PC-9 (cell line): ENCODE data around the gene PLB1. TPM values are rescaled to one million over a fixed set of nuclear protein-coding genes. Genes with fewer than 3 reads are reported as not detected.

Experiments
- BruUV-seq: library from RNA; stranded (reverse); fragments of 400-500 nt; replicated peaks from 2 replicates; lab custom pipeline; 2021; lab: Mats Ljungman, UMichigan
- CTCF ChIA-PET: fragments of 300-600 bp; sonication (Branson Sonifier 250); formaldehyde crosslinking; loops from one replicate; lab custom pipeline; 2022; ENCODE audit warnings: antibody characterized with exemption; lab: Charles Lee
- POLR2A ChIA-PET: fragments of 300-600 bp; sonication (Branson Sonifier 250); formaldehyde crosslinking; loops from one replicate; lab custom pipeline; 2022; ENCODE audit warnings: antibody characterized with exemption; ENCODE audit not compliant: unreplicated experiment; lab: Charles Lee
- DNase-seq, 2 experiments: peaks; one replicate each; pipeline versions ENCODE4 v3.0.0 to v3.0.0-alpha.2; 2015 to 2022; ENCODE audit warnings: mixed read lengths in 1 of 2
- H2AFZ ChIP-seq: fragments of 200-600 bp; sonication (generic); 2 replicates; pipeline ENCODE4 v1.8.1; 2017; ENCODE audit warnings: antibody characterized with exemption
- H3F3A ChIP-seq: fragments of 200-600 bp; sonication (generic); 2 replicates; pipeline ENCODE4 v1.8.1; 2017; ENCODE audit warnings: antibody characterized with exemption, mild to moderate bottlenecking, low read depth; ENCODE audit not compliant: insufficient read depth
- H3K27ac ChIP-seq: fragments of 200-600 bp; sonication (generic); 2 replicates; pipeline ENCODE4 v1.6.1; 2016; ENCODE audit warnings: mixed run types
- H3K27me3 ChIP-seq: fragments of 200-600 bp; sonication (generic); 2 replicates; pipeline ENCODE4 v1.6.1; 2016; ENCODE audit warnings: low read depth, mixed run types; ENCODE audit not compliant: insufficient read depth
- H3K36me3 ChIP-seq: fragments of 200-600 bp; sonication (generic); 2 replicates; pipeline ENCODE4 v1.6.1; 2016; ENCODE audit warnings: low read depth, mixed run types
- H3K4me1 ChIP-seq: fragments of 200-600 bp; sonication (generic); replicated peaks from 2 replicates; pipeline ENCODE4 v1.6.1; 2016; ENCODE audit warnings: mixed run types; ENCODE audit not compliant: insufficient read depth
- H3K4me2 ChIP-seq: fragments of 200-600 bp; sonication (generic); 2 replicates; pipeline ENCODE4 v1.6.1; 2017; ENCODE audit warnings: mixed run types
- H3K4me3 ChIP-seq: fragments of 200-600 bp; sonication (generic); 2 replicates; pipeline ENCODE4 v1.6.1; 2016; ENCODE audit warnings: mixed run types
- H3K79me2 ChIP-seq: fragments of 200-600 bp; sonication (generic); 2 replicates; pipeline ENCODE4 v1.6.1; 2017; ENCODE audit warnings: low read depth, mixed run types
- H3K9me2 ChIP-seq: fragments of 200-600 bp; sonication (generic); 2 replicates; pipeline ENCODE4 v1.8.1; 2017; ENCODE audit warnings: mild to moderate bottlenecking; ENCODE audit not compliant: insufficient read depth
- H3K9me3 ChIP-seq: fragments of 200-600 bp; sonication (generic); 2 replicates; pipeline ENCODE4 v1.8.1; 2016; ENCODE audit warnings: low read depth; ENCODE audit not compliant: insufficient read depth
- H4K20me1 ChIP-seq: fragments of 200-600 bp; sonication (generic); 2 replicates; pipeline ENCODE4 v1.8.1; 2017; ENCODE audit not compliant: insufficient read depth
- CTCF ChIP-seq: fragments of 200-600 bp; sonication (generic); conservative IDR thresholded peaks from 2 replicates; pipeline ENCODE4 v1.6.1; 2017; ENCODE audit warnings: mixed run types, antibody characterized with exemption, mild to moderate bottlenecking, moderate library complexity
- EZH2 ChIP-seq: fragments of 200-600 bp; sonication (generic); IDR thresholded peaks from 2 replicates; pipeline ENCODE4 v1.8.0; 2017; ENCODE audit warnings: antibody characterized with exemption, low read depth
- intact Hi-C: fragments of 100-400 bp; cut with micrococcal nuclease; formaldehyde crosslinking; loops from one replicate; pipeline ENCODE4 v1.10.0; 2022; ENCODE audit not compliant: unreplicated experiment
- total RNA-seq: library from RNA; stranded (reverse); gene quantifications from 2 replicates; pipeline ENCODE4 v1.2.3, GENCODE V29; 2021

PLB1 gene
- total RNA-seq, 1 experiment from 2014 or later: 2.7 TPM

- Histone ChIP-seq H2AFZ (no peak overlapping the region), H3F3A (peaks cover 4% of the 10 kb centered on the region; the same call in 1 of the 2 replicates), H3K36me3 (no peaks in the 10 kb centered on the region), H3K27me3 (no peaks in the 10 kb centered on the region), H3K9me2 (no peaks in the 10 kb centered on the region), H3K79me2 (no peaks in the 10 kb centered on the region), H3K9me3 (no peaks in the 10 kb centered on the region), H3K4me1 (peaks cover 6% of the 10 kb centered on the region), H3K4me3 (no peak overlapping the region), H3K27ac (no peak overlapping the region), H3K4me2 (no peak overlapping the region), H4K20me1 (no peaks in the 10 kb centered on the region)
- DNase-seq: no peak
- intact Hi-C loops: loop anchor here (10.0 kb wide), 1 partner anchor 330 kb away; the partner anchor contains the start of gene WDR43
- TF ChIP-seq CTCF (no peak), EZH2 (no peak)
- BruUV-seq: no TSS peak
- POLR2A ChIA-PET: no interaction called here
- CTCF ChIA-PET: no interaction called here
Observed at GRCh38 chr2:28564346-28564745, 68.5 kb downstream of the PLB1 start.

DNA sequence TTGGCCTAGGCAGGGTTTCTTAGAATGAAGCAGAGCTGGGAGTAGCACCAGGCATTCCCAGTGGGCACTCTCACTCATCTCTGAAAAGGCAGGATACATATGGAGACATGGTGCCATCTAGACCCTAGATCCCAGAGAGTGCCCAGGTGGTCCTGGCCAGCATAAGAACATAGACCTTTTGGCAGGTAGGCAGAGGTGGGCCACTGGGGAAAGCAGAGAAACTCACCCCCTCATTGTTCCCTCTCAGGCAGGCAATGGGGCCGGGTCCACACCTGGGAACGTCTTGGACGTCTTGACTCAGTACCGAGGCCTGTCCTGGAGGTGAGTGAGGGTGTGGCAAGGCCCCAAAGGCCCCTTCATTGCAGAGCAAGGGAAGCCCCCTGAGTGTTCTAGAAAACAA is 69.2 kb downstream of the PLB1 start:
- no peaks in the 10 kb centered on the region for H3K79me2 ChIP-seq
- H4K20me1 ChIP-seq: no peaks in the 10 kb centered on the region
- H3K4me3 ChIP-seq: no peak overlapping the region
- TF ChIP-seq EZH2 (no peak), CTCF (no peak)
- H2AFZ ChIP-seq: no peak overlapping the region
- H3K4me1 ChIP-seq: peaks cover 6% of the 10 kb centered on the region
- H3K9me3 ChIP-seq: 0 out of 2 replicates have a peak, but pooled peaks cover under 1% of the 10 kb centered on the region
- H3F3A ChIP-seq: peaks cover 4% of the 10 kb centered on the region; the same call in 1 of the 2 replicates
- no peak overlapping the region for H3K27ac ChIP-seq
- H3K4me2 ChIP-seq: no peak overlapping the region
- no TSS peak for BruUV-seq
- no peaks in the 10 kb centered on the region for H3K36me3 ChIP-seq
- intact Hi-C loops: loop anchor here (1.0 to 10.0 kb wide), 2 partner anchors 330 to 862 kb away; partner anchors contain the start of gene WDR43
- DNase-seq: peak in 1 of 2 experiments; percentile 5
- ChIA-PET CTCF (no interaction called here), POLR2A (no interaction called here)
- H3K27me3 ChIP-seq: no peaks in the 10 kb centered on the region
- no peaks in the 10 kb centered on the region for H3K9me2 ChIP-seq

DNA sequence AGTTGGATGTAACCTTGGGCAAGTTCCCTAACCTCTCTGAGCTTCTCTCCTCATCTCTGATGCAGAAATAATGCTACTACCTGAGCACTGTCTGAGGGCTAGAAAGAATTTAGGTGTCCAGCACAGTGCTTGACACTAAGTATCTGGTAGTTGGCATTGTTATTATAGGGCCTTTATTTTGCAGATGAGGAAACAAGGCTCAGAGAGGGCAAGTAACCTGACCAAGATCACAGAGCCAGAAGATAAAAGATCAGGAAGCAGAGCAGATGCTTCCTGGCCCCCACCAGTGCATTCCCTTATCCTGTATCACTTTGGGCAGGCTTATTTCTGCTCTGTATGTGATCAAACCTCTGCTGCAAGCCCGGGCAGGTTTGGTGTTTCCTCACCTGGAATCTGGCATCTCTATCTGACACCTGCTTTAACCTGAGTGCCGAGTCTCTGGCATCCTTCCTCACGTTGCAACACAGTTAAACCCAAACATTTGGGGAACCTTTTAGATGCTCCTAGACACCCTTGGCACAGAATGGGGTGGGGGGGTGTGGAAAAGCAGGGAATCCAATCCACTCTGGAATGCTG is 69.9 kb downstream of the PLB1 start:
- intact Hi-C loops: loop anchor here (1.0 to 10.0 kb wide), 4 partner anchors 55 to 863 kb away; partner anchors contain the start of gene WDR43
- Histone ChIP-seq H3K9me2 (no peaks in the 10 kb centered on the region), H3K4me2 (peak overlapping the region; percentile 89), H3K9me3 (0 out of 2 replicates have a peak, but pooled peaks cover 7% of the 10 kb centered on the region), H3K4me1 (peaks cover 6% of the 10 kb centered on the region), H2AFZ (no peak overlapping the region), H3F3A (peaks cover 4% of the 10 kb centered on the region; the same call in 1 of the 2 replicates), H3K27me3 (no peaks in the 10 kb centered on the region), H3K36me3 (no peaks in the 10 kb centered on the region), H3K4me3 (peak overlapping the region; percentile 79; the same call in 1 of the 2 replicates), H3K27ac (no peak overlapping the region), H4K20me1 (no peaks in the 10 kb centered on the region), H3K79me2 (no peaks in the 10 kb centered on the region)
- POLR2A ChIA-PET: interaction anchor here (0.5 kb wide), 1 partner anchor 32 kb away, joined by 3 read pairs; no protein-coding TSS in a partner anchor
- no TSS peak for BruUV-seq
- peak in 1 of 2 experiments; percentile 31 for DNase-seq
- no peak for TF ChIP-seq CTCF
- CTCF ChIA-PET: interaction anchor here (1.0 to 1.6 kb wide), 2 partner anchors 19 to 29 kb away, joined by 4 to 10 read pairs; no protein-coding TSS in a partner anchor
